ENCODE results near the gene ANO1. TPM values are rescaled to one million over a fixed set of nuclear protein-coding genes. Genes with fewer than 3 reads are reported as not detected.

Gene ANO1
- 10.9 TPM in 2 replicates for total RNA-seq (2021)
- long read RNA-seq, partial matches to known transcripts: 5 of 14 reads
- long read RNA-seq, other reads (novel, unspliced or antisense): 9 of 14 reads

DNA sequence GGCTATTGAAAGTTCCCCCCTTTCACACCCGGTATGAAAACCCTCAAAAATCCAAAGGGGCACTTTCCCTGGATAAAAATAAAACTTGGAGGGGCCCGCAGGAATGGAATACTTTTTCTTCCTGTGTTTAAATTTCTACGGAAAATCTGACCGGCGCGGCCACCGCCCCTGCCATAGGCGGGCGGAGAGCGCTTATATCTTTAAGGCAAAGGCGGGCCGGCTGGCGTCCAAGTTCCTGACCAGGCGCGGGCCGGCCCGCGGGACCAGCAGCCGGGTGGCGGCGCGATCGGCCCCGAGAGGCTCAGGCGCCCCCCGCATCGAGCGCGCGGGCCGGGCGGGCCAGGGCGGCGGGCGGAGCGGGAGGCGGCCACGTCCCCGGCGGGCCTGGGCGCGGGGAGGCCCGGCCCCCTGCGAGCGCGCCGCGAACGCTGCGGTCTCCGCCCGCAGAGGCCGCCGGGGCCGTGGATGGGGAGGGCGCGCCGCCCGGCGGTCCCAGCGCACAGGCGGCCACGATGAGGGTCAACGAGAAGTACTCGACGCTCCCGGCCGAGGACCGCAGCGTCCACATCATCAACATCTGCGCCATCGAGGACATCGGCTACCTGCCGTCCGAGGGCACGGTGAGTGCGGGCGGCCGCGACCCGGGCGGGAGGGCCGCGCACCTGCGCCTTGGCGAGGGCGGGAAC lies at the start of gene ANO1:
Gene ANO1 (plus strand): TSS at position 223 of the 686 bp plus-strand sequence. CDS start 290 bp downstream, at position 513.
- H3K23ac ChIP-seq (ENCODE audit: insufficient read length, low read depth, low read length): no peak within 1 kb of the TSS
- TF ChIP-seq, protein P1, sequence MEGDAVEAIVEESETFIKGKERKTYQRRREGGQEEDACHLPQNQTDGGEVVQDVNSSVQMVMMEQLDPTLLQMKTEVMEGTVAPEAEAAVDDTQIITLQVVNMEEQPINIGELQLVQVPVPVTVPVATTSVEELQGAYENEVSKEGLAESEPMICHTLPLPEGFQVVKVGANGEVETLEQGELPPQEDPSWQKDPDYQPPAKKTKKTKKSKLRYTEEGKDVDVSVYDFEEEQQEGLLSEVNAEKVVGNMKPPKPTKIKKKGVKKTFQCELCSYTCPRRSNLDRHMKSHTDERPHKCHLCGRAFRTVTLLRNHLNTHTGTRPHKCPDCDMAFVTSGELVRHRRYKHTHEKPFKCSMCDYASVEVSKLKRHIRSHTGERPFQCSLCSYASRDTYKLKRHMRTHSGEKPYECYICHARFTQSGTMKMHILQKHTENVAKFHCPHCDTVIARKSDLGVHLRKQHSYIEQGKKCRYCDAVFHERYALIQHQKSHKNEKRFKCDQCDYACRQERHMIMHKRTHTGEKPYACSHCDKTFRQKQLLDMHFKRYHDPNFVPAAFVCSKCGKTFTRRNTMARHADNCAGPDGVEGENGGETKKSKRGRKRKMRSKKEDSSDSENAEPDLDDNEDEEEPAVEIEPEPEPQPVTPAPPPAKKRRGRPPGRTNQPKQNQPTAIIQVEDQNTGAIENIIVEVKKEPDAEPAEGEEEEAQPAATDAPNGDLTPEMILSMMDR (conservative IDR thresholded peaks at IDR 0.05): no peak
- no peak within 1 kb of the TSS for H2AK5ac ChIP-seq (ENCODE audit: insufficient read length, low read length)
- H3K4me3 Mint-ChIP-seq: peak within 1 kb of the TSS; percentile 63 to 82
- no peak within 1 kb of the TSS for H2BK120ac ChIP-seq (ENCODE audit: low read depth, low read length, poor library complexity, severe bottlenecking)
- H3K4me1 ChIP-seq (ENCODE audit: insufficient read depth, low read length): peaks cover 2% of the 10 kb centered on the region; the same call in 1 of the 2 replicates
- no peak for DNase-seq
- no peaks in the 10 kb centered on the region for H3K79me2 ChIP-seq (ENCODE audit: insufficient read depth, low read length)
- no peaks in the 10 kb centered on the region for H4K20me1 ChIP-seq (ENCODE audit: control insufficient read depth, insufficient read depth, insufficient read length)
- H3K27me3 ChIP-seq (ENCODE audit: insufficient read depth, low read length): peaks cover 24% of the 10 kb centered on the region; the same call in 1 of the 2 replicates
- no peak within 1 kb of the TSS for H3K9ac ChIP-seq (ENCODE audit: extremely low read depth, insufficient read length, low read length)
- WGBS (ENCODE audit: extremely low coverage, insufficient read length, low lambda C conversion rate): no CpG with 5 or more reads among the region's 87 CpGs
- peak within 1 kb of the TSS; percentile 48 for H3K4me2 ChIP-seq (ENCODE audit: insufficient read depth, insufficient read length, low read length)
- H3K9me3 ChIP-seq (ENCODE audit: control insufficient read depth, low read depth, low read length): no peaks in the 10 kb centered on the region
- no peak within 1 kb of the TSS for H2AFZ ChIP-seq (ENCODE audit: low read length)
- no peaks in the 10 kb centered on the region; a peak in 2 of 7 replicates for H3K36me3 Mint-ChIP-seq (ENCODE audit: insufficient read depth in 1 of 3, low read depth in 3 of 3)
- H2BK12ac ChIP-seq (ENCODE audit: insufficient read length, low read depth, low read length): no peak within 1 kb of the TSS
- H3K56ac ChIP-seq (ENCODE audit: insufficient read length, low read depth, low read length): no peak within 1 kb of the TSS
- no peaks in the 10 kb centered on the region for H3K9me3 Mint-ChIP-seq
- H3K79me1 ChIP-seq (ENCODE audit: insufficient read depth, low read depth, low read length, poor library complexity, severe bottlenecking): no peaks in the 10 kb centered on the region
- peaks cover 4% of the 10 kb centered on the region for H3K23me2 ChIP-seq (ENCODE audit: insufficient read length, low read depth, low read length, poor library complexity, severe bottlenecking)
- peak within 1 kb of the TSS; percentile 41; the same call in 1 of the 2 replicates for H3K14ac ChIP-seq (ENCODE audit: insufficient read depth, low read length)
- peaks cover 24 to 32% of the 10 kb centered on the region in 2 experiments for H3K4me1 Mint-ChIP-seq
- H3K27ac ChIP-seq (ENCODE audit: insufficient read length, low read depth, low read length): no peak within 1 kb of the TSS
- H3K27ac Mint-ChIP-seq: no peak within 1 kb of the TSS
- H2BK15ac ChIP-seq (ENCODE audit: low read depth, low read length): no peak within 1 kb of the TSS
- H3K18ac ChIP-seq (ENCODE audit: insufficient read length, low read depth, low read length): no peak within 1 kb of the TSS
- no peak within 1 kb of the TSS for H4K91ac ChIP-seq (ENCODE audit: insufficient read length, low read depth, low read length)
- no peak within 1 kb of the TSS for H2BK5ac ChIP-seq (ENCODE audit: insufficient read length, low read length)
- no peak within 1 kb of the TSS for H2BK20ac ChIP-seq (ENCODE audit: low read depth, low read length, poor library complexity, severe bottlenecking)
- peaks cover 80% of the 10 kb centered on the region for H3K27me3 Mint-ChIP-seq (ENCODE audit: low read depth)
- no peak within 1 kb of the TSS for H4K8ac ChIP-seq (replicated peaks; ENCODE audit: insufficient read length, low read depth, low read length)
- H4K5ac ChIP-seq (ENCODE audit: insufficient read length, low read depth, low read length): no peak within 1 kb of the TSS
- H3K4ac ChIP-seq (ENCODE audit: low read depth, low read length): no peak within 1 kb of the TSS
- no peak within 1 kb of the TSS for H3T11ph ChIP-seq (ENCODE audit: low read length)

All from H9 (cell line).